Mammary epithelial cell (primary cell): ENCODE results near the gene ATOH8.

Source experiments
- CTCF ChIP-seq, 2 donors: IDR thresholded peaks in 1 of 2; conservative IDR thresholded peaks in 1 of 2; 2 replicates each; pipeline ENCODE4 v1.5.1; 2011 to 2012; ENCODE audit warnings: inconsistent platforms in 2 of 2, low read length in 2 of 2, mild to moderate bottlenecking in 2 of 2, control low read depth in 1 of 2, low read depth in 1 of 2; ENCODE audit not compliant: insufficient read depth in 1 of 2; ENCODE audit errors: extremely low read depth in 1 of 2
- EZH2 ChIP-seq: IDR thresholded peaks from 2 replicates; pipeline ENCODE4 v1.6.1; 2012; ENCODE audit warnings: low read length, inconsistent platforms, borderline replicate concordance

- TF ChIP-seq CTCF (conservative IDR thresholded peaks at IDR 0.05 in 1 of 2, IDR thresholded peaks at IDR 0.05 in 1 of 2; ENCODE audit: extremely low read depth in 1 of 2, insufficient read depth in 1 of 2, low read depth in 1 of 2, low read length in 2 of 2) (peak in 1 of 2 donors; percentile 23), EZH2 (no peak)
These were observed 76.9 kb downstream of the ATOH8 start for GRCh38 chr2:85830645-85831044.
